HEK293 (cell line): ENCODE data around the gene MFAP1.
A peak's percentile ranks its signal among the peaks of the same experiment; 100 is the strongest.
"Not testable (repeated sequence)": the region's sequence is repeated elsewhere in the genome, so short reads cannot be mapped to it uniquely, and the experiment has no call there.

Experiments
- CTCF ChIA-PET: fragments of 350-600 bp; formaldehyde crosslinking; extraction: SDS; loops from one replicate; lab custom pipeline; 2021; ENCODE audit warnings: antibody characterized with exemption; lab: Yijun Ruan, JAX
- POLR2A ChIA-PET: fragments of 300-600 bp; formaldehyde crosslinking; extraction: SDS; loops from one replicate; lab custom pipeline; 2020; ENCODE audit warnings: antibody characterized with exemption, inconsistent platforms; lab: Yijun Ruan, JAX
- H3K27ac ChIP-seq: fragments of 200-500 bp; sonication (Bioruptor generic); 2 replicates; pipeline ENCODE4 v1.5.1; 2014; ENCODE audit warnings: low read depth, low read length, control low read depth, inconsistent platforms; ENCODE audit errors: extremely low read depth
- H3K36me3 ChIP-seq, 2 experiments: fragments of 200-500 bp in 1 of 2; sonication (Bioruptor generic) in 1 of 2; 1 replicate in 1 of 2; 2 replicates in 1 of 2; pipeline ENCODE4 v1.5.1; 2014 to 2017; ENCODE audit warnings: inconsistent platforms in 2 of 2, low read length in 2 of 2; ENCODE audit not compliant: control insufficient read depth in 2 of 2, insufficient read depth in 1 of 2
- H3K4me1 ChIP-seq: fragments of 200-500 bp; sonication (Bioruptor generic); 2 replicates; pipeline ENCODE4 v1.5.1; 2014; ENCODE audit warnings: mild to moderate bottlenecking, low read length, inconsistent platforms; ENCODE audit not compliant: control insufficient read depth, insufficient read depth
- H3K4me3 ChIP-seq: 2 replicates; pipeline ENCODE4 v1.5.1; 2011; ENCODE audit warnings: low read depth, mild to moderate bottlenecking, control low read depth, low read length, moderate library complexity
- H3K9me3 ChIP-seq: fragments of 200-500 bp; sonication (Bioruptor generic); 2 replicates; pipeline ENCODE4 v1.5.1; 2014; ENCODE audit warnings: low read depth, low read length, inconsistent platforms; ENCODE audit not compliant: control insufficient read depth, insufficient read depth
- GFI1B ChIP-seq: fragments of 450-650 bp; formaldehyde crosslinking; IDR thresholded peaks from 2 replicates; pipeline ENCODE4 v1.5.1; 2016; ENCODE audit warnings: missing biosample characterization, missing genetic modification characterization
- OSR2 ChIP-seq: fragments of 450-650 bp; formaldehyde crosslinking; IDR thresholded peaks from 2 replicates; pipeline ENCODE4 v1.5.1; 2016; ENCODE audit warnings: missing biosample characterization, missing genetic modification characterization
- OVOL3 ChIP-seq: fragments of 450-650 bp; formaldehyde crosslinking; IDR thresholded peaks from 2 replicates; pipeline ENCODE4 v1.5.1; 2016; ENCODE audit warnings: missing biosample characterization, missing genetic modification characterization
- ZNF549 ChIP-seq: fragments of 450-650 bp; IDR thresholded peaks from 2 replicates; pipeline ENCODE4 v1.5.1; 2018; ENCODE audit warnings: missing biosample characterization, missing genetic modification characterization, mild to moderate bottlenecking, inconsistent platforms, moderate library complexity
- ZNF561 ChIP-seq: fragments of 450-650 bp; IDR thresholded peaks from 2 replicates; pipeline ENCODE4 v1.5.1; 2018; ENCODE audit warnings: missing biosample characterization, missing genetic modification characterization, borderline replicate concordance
- TF ChIP-seq, protein P1 (sequence below): fragments of 450-650 bp; formaldehyde crosslinking; IDR thresholded peaks from 2 replicates; pipeline ENCODE4 v1.5.1; 2016; ENCODE audit warnings: missing biosample characterization, missing genetic modification characterization
- TF ChIP-seq, protein P2 (sequence below): sonication (generic); formaldehyde crosslinking; IDR thresholded peaks from 2 replicates; pipeline ENCODE4 v1.8.1; 2022; ENCODE audit warnings: mild to moderate bottlenecking, moderate library complexity, missing genetic modification reagents
- TF ChIP-seq, protein P3 (sequence below): fragments of 450-650 bp; formaldehyde crosslinking; IDR thresholded peaks from 2 replicates; pipeline ENCODE4 v1.5.1; 2016; ENCODE audit warnings: missing biosample characterization, missing genetic modification characterization, borderline replicate concordance
- TF ChIP-seq, protein P4 (sequence below): fragments of 450-650 bp; formaldehyde crosslinking; IDR thresholded peaks from 2 replicates; pipeline ENCODE4 v1.5.1; 2016; ENCODE audit warnings: missing biosample characterization, missing genetic modification characterization

Gene MFAP1

DNA sequence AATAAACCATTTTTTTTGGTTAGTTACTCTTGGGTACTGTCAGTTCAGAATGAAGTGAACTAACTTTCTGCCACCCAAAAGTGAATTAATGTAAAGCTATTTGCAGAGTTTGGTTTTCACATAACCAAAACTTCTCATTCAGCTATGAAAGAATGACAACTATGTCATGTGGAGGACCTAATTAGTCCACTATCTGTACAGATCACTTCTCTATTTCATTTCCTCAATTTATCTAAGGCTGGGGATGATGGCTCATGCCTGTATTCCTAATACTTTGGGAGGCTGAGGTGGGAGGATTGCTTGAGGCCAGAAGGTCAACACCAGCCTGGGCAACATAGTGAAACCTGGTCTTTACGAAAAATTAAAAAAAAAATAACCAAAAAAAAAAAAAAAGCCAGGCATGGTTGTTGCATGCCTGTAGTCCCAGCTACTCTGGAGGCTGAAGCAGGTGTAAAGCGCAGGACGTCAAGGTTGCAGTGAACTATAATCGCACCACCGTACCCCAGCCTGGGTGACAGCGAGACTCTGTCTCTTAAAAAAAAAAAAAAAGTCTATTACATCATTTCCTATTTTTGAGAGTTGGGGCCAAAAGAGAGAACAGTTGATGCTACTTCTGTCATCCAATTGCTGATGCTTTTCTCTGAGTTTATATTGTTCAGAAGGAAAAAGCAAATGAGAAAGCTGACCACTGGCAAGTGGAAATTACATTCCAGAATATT, 15.4 kb downstream of the MFAP1 start:
- TF ChIP-seq, protein P1, sequence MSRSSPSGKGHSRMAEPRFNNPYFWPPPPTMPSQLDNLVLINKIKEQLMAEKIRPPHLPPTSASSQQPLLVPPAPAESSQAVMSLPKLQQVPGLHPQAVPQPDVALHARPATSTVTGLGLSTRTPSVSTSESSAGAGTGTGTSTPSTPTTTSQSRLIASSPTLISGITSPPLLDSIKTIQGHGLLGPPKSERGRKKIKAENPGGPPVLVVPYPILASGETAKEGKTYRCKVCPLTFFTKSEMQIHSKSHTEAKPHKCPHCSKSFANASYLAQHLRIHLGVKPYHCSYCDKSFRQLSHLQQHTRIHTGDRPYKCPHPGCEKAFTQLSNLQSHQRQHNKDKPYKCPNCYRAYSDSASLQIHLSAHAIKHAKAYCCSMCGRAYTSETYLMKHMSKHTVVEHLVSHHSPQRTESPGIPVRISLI (tag by site-specific recombination): peak; percentile 53; the same call in 1 of the 2 replicates
- TF ChIP-seq GFI1B (no peak), OVOL3 (tag by site-specific recombination) (no peak)
- TF ChIP-seq, protein P2, sequence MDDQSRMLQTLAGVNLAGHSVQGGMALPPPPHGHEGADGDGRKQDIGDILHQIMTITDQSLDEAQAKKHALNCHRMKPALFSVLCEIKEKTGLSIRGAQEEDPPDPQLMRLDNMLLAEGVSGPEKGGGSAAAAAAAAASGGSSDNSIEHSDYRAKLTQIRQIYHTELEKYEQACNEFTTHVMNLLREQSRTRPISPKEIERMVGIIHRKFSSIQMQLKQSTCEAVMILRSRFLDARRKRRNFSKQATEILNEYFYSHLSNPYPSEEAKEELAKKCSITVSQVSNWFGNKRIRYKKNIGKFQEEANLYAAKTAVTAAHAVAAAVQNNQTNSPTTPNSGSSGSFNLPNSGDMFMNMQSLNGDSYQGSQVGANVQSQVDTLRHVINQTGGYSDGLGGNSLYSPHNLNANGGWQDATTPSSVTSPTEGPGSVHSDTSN: no peak
- TF ChIP-seq, all 188 proteins: peak for 1
- H3K4me1 ChIP-seq: no peaks in the 10 kb centered on the region
- no peak overlapping the region for H3K27ac ChIP-seq
- no peak overlapping the region for H3K4me3 ChIP-seq
- H3K9me3 ChIP-seq: no peaks in the 10 kb centered on the region
- H3K36me3 ChIP-seq: peaks cover 45 to 91% of the 10 kb centered on the region in 2 experiments
- ChIA-PET CTCF (interaction anchor here (0.6 kb wide), 1 partner anchor 25 kb away, joined by 4 read pairs; no protein-coding TSS in a partner anchor), POLR2A (interaction anchor here (0.6 to 1.6 kb wide), 3 partner anchors 9 to 768 kb away, joined by 4 to 6 read pairs (median 5); partner anchors contain the start of genes HYPK, MFAP1 and SERINC4)

DNA sequence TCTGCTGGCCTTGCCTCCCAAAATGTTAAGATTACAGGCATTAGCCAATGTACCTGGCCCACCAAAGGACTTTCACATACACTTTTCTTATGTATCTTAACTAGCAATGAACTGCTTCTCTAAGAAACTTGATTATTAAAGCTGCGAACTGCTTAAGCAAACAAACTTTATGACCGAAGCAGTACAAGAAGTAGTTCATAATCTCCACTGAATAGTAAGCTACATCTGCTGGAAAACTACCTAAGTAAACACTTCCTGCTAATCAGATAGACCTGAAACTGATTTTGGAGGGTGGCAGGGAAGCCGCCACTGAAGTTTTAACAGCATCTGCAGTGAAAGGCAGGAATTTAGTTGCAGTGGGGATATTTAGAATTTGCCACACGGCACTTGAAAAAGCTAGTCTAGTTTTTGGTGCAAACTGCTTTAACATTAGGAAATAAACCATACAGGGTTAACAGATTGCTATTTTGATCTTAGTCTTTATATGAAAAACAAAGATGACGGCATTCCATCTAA, 16.0 kb downstream of the MFAP1 start:
- no peaks in the 10 kb centered on the region for H3K4me1 ChIP-seq
- ChIA-PET POLR2A (interaction anchor here (1.6 kb wide), 1 partner anchor 16 kb away, joined by 4 read pairs; the partner anchor contains the start of gene MFAP1), CTCF (no interaction called here)
- H3K27ac ChIP-seq: no peak overlapping the region
- TF ChIP-seq ZNF549 (tag by site-specific recombination): no peak
- TF ChIP-seq, protein P3, sequence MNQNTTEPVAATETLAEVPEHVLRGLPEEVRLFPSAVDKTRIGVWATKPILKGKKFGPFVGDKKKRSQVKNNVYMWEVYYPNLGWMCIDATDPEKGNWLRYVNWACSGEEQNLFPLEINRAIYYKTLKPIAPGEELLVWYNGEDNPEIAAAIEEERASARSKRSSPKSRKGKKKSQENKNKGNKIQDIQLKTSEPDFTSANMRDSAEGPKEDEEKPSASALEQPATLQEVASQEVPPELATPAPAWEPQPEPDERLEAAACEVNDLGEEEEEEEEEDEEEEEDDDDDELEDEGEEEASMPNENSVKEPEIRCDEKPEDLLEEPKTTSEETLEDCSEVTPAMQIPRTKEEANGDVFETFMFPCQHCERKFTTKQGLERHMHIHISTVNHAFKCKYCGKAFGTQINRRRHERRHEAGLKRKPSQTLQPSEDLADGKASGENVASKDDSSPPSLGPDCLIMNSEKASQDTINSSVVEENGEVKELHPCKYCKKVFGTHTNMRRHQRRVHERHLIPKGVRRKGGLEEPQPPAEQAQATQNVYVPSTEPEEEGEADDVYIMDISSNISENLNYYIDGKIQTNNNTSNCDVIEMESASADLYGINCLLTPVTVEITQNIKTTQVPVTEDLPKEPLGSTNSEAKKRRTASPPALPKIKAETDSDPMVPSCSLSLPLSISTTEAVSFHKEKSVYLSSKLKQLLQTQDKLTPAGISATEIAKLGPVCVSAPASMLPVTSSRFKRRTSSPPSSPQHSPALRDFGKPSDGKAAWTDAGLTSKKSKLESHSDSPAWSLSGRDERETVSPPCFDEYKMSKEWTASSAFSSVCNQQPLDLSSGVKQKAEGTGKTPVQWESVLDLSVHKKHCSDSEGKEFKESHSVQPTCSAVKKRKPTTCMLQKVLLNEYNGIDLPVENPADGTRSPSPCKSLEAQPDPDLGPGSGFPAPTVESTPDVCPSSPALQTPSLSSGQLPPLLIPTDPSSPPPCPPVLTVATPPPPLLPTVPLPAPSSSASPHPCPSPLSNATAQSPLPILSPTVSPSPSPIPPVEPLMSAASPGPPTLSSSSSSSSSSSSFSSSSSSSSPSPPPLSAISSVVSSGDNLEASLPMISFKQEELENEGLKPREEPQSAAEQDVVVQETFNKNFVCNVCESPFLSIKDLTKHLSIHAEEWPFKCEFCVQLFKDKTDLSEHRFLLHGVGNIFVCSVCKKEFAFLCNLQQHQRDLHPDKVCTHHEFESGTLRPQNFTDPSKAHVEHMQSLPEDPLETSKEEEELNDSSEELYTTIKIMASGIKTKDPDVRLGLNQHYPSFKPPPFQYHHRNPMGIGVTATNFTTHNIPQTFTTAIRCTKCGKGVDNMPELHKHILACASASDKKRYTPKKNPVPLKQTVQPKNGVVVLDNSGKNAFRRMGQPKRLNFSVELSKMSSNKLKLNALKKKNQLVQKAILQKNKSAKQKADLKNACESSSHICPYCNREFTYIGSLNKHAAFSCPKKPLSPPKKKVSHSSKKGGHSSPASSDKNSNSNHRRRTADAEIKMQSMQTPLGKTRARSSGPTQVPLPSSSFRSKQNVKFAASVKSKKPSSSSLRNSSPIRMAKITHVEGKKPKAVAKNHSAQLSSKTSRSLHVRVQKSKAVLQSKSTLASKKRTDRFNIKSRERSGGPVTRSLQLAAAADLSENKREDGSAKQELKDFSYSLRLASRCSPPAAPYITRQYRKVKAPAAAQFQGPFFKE: no peak
- TF ChIP-seq ZNF561 (tag by site-specific recombination): no peak
- TF ChIP-seq OSR2 (tag by site-specific recombination): no peak
- H3K36me3 ChIP-seq: peaks cover 42 to 87% of the 10 kb centered on the region in 2 experiments
- H3K4me3 ChIP-seq: no peak overlapping the region
- H3K9me3 ChIP-seq: no peaks in the 10 kb centered on the region

DNA sequence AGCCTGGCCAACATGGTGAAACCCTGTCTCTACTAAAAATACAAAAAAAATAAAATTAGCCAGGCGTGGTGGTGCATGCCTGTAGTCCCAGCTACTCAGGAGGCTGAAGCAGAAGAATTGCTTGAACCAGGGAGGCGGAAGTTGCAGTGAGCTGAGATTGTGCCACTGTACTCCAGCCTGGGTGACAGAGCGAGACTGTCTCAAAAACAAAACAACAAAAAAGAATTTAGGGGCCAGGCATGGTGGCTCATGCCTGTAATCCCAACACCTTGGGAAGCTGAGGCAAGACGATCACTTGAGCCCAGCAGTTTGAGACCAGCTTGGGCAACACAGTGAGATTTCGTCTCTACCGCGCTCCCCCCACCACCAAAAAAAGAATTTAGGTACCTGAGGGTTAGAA, 21.8 kb downstream of the MFAP1 start:
- POLR2A ChIA-PET: interaction anchor here (1.2 kb wide), 1 partner anchor 19 kb away, joined by 3 read pairs; no protein-coding TSS in a partner anchor
- H3K9me3 ChIP-seq, H3K27ac ChIP-seq, H3K4me1 ChIP-seq, H3K4me3 ChIP-seq: not testable (repeated sequence)
- TF ChIP-seq, protein P4, sequence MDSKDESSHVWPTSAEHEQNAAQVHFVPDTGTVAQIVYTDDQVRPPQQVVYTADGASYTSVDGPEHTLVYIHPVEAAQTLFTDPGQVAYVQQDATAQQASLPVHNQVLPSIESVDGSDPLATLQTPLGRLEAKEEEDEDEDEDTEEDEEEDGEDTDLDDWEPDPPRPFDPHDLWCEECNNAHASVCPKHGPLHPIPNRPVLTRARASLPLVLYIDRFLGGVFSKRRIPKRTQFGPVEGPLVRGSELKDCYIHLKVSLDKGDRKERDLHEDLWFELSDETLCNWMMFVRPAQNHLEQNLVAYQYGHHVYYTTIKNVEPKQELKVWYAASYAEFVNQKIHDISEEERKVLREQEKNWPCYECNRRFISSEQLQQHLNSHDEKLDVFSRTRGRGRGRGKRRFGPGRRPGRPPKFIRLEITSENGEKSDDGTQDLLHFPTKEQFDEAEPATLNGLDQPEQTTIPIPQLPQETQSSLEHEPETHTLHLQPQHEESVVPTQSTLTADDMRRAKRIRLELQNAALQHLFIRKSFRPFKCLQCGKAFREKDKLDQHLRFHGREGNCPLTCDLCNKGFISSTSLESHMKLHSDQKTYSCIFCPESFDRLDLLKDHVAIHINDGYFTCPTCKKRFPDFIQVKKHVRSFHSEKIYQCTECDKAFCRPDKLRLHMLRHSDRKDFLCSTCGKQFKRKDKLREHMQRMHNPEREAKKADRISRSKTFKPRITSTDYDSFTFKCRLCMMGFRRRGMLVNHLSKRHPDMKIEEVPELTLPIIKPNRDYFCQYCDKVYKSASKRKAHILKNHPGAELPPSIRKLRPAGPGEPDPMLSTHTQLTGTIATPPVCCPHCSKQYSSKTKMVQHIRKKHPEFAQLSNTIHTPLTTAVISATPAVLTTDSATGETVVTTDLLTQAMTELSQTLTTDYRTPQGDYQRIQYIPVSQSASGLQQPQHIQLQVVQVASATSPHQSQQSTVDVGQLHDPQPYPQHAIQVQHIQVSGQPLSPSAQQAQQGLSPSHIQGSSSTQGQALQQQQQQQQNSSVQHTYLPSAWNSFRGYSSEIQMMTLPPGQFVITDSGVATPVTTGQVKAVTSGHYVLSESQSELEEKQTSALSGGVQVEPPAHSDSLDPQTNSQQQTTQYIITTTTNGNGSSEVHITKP (tag by site-specific recombination): 0 out of 2 replicates have a peak, but pooled peaks have one; percentile 35
- CTCF ChIA-PET: interaction anchor here (1.4 kb wide), 1 partner anchor 22 kb away, joined by 3 read pairs; the partner anchor contains the start of gene MFAP1
- H3K36me3 ChIP-seq: peaks cover 10 to 70% of the 10 kb centered on the region in 2 experiments
